Activated T-cell treated with anti-CD3 and anti-CD28 coated beads, Interleukin-2, amount 50 U/mL, for 4 hours (primary cell): ENCODE data around the gene TMC8. TPM values are rescaled to one million over a fixed set of nuclear protein-coding genes. Genes with fewer than 3 reads are reported as not detected.

Experiments used
- ATAC-seq, 2 donors: fragments of 200-7000 bp; cut with Tn5 transposase; one replicate each; pipeline ENCODE4 v1.10.0; 2021
- DNase-seq: peaks from one replicate; pipeline ENCODE4 v3.0.0-alpha.2; 2020
- H3K27me3 Mint-ChIP-seq: one replicate; pipeline ENCODE4 v1.8.0; 2021; ENCODE audit warnings: low read depth, mixed read lengths
- H3K36me3 Mint-ChIP-seq: one replicate; pipeline ENCODE4 v1.8.0; 2022; ENCODE audit warnings: mixed read lengths; ENCODE audit not compliant: insufficient read depth
- H3K4me1 Mint-ChIP-seq: one replicate; pipeline ENCODE4 v1.8.0; 2021; ENCODE audit warnings: low read depth, mixed read lengths
- H3K4me3 Mint-ChIP-seq: one replicate; pipeline ENCODE4 v1.8.0; 2021; ENCODE audit warnings: mild to moderate bottlenecking, moderate library complexity, mixed read lengths
- H3K9me3 Mint-ChIP-seq: one replicate; pipeline ENCODE4 v1.8.0; 2021; ENCODE audit warnings: mixed read lengths
- total RNA-seq, 3 donors: library from RNA; stranded (reverse); gene quantifications; one replicate each; pipeline ENCODE4 v1.2.1, GENCODE V29; 2021

The TMC8 gene
- total RNA-seq, 3 donors from 2014 or later = 46.9 to 69.4 (median 61.7) TPM

- DNase-seq = peak; percentile 76
- H3K4me3 Mint-ChIP-seq = no peak overlapping the region
- H3K36me3 Mint-ChIP-seq = peaks cover 14% of the 10 kb centered on the region
- H3K9me3 Mint-ChIP-seq = no peaks in the 10 kb centered on the region
- H3K27me3 Mint-ChIP-seq = no peaks in the 10 kb centered on the region
- peaks cover 48% of the 10 kb centered on the region for H3K4me1 Mint-ChIP-seq
- peak; percentile 82 to 89 for ATAC-seq
These were observed 46.0 kb downstream of the TMC8 start for GRCh38 chr17:78176548-78177025.

GRCh38 chr17:78179372-78179771 is 48.8 kb downstream of the TMC8 start:
- no peak overlapping the region for H3K4me3 Mint-ChIP-seq
- H3K36me3 Mint-ChIP-seq = no peaks in the 10 kb centered on the region
- no peaks in the 10 kb centered on the region for H3K27me3 Mint-ChIP-seq
- ATAC-seq = no peak
- no peaks in the 10 kb centered on the region for H3K9me3 Mint-ChIP-seq
- H3K4me1 Mint-ChIP-seq = peaks cover 21% of the 10 kb centered on the region
- no peak for DNase-seq

GRCh38 chr17:78180083-78180482 is 49.5 kb downstream of the TMC8 start:
- no peaks in the 10 kb centered on the region for H3K36me3 Mint-ChIP-seq
- H3K4me3 Mint-ChIP-seq = peak overlapping the region; percentile 1
- peaks cover 21% of the 10 kb centered on the region for H3K4me1 Mint-ChIP-seq
- DNase-seq (no peak), ATAC-seq (no peak)
- no peaks in the 10 kb centered on the region for H3K9me3 Mint-ChIP-seq
- H3K27me3 Mint-ChIP-seq = no peaks in the 10 kb centered on the region

- Mint-ChIP-seq H3K9me3 (no peaks in the 10 kb centered on the region), H3K4me1 (peaks cover 18% of the 10 kb centered on the region), H3K27me3 (no peaks in the 10 kb centered on the region), H3K36me3 (no peaks in the 10 kb centered on the region), H3K4me3 (peak overlapping the region; percentile 1)
- no peak for DNase-seq
- ATAC-seq = no peak
These were observed 49.9 kb downstream of the TMC8 start for GRCh38 chr17:78180508-78180907.

GRCh38 chr17:78182504-78182903 is 51.9 kb downstream of the TMC8 start:
- Mint-ChIP-seq H3K27me3 (no peaks in the 10 kb centered on the region), H3K4me3 (no peak overlapping the region), H3K36me3 (no peaks in the 10 kb centered on the region), H3K4me1 (peaks cover 14% of the 10 kb centered on the region), H3K9me3 (no peaks in the 10 kb centered on the region)
- no peak for ATAC-seq
- no peak for DNase-seq

- H3K27me3 Mint-ChIP-seq = no peaks in the 10 kb centered on the region
- H3K4me1 Mint-ChIP-seq = peaks cover 16% of the 10 kb centered on the region
- DNase-seq (no peak), ATAC-seq (no peak)
- no peak overlapping the region for H3K4me3 Mint-ChIP-seq
- H3K36me3 Mint-ChIP-seq = no peaks in the 10 kb centered on the region
- H3K9me3 Mint-ChIP-seq = no peaks in the 10 kb centered on the region
These were observed 53.3 kb downstream of the TMC8 start for GRCh38 chr17:78183916-78184315.

- Mint-ChIP-seq H3K4me3 (no peak overlapping the region), H3K36me3 (no peaks in the 10 kb centered on the region), H3K4me1 (peaks cover 16% of the 10 kb centered on the region), H3K9me3 (no peaks in the 10 kb centered on the region), H3K27me3 (no peaks in the 10 kb centered on the region)
- ATAC-seq (no peak), DNase-seq (no peak)
These were observed 53.8 kb downstream of the TMC8 start for GRCh38 chr17:78184351-78184750.

- H3K4me1 Mint-ChIP-seq = peaks cover 16% of the 10 kb centered on the region
- no peak for ATAC-seq
- H3K9me3 Mint-ChIP-seq = no peaks in the 10 kb centered on the region
- H3K36me3 Mint-ChIP-seq = no peaks in the 10 kb centered on the region
- H3K4me3 Mint-ChIP-seq = no peak overlapping the region
- DNase-seq = no peak
- H3K27me3 Mint-ChIP-seq = no peaks in the 10 kb centered on the region
These were observed 54.3 kb downstream of the TMC8 start for GRCh38 chr17:78184868-78185267.

GRCh38 chr17:78185981-78186691 is 55.6 kb downstream of the TMC8 start:
- no peaks in the 10 kb centered on the region for H3K36me3 Mint-ChIP-seq
- no peak for ATAC-seq
- H3K4me1 Mint-ChIP-seq = peaks cover 9% of the 10 kb centered on the region
- no peak for DNase-seq
- peak overlapping the region; percentile 70 for H3K4me3 Mint-ChIP-seq
- H3K9me3 Mint-ChIP-seq = no peaks in the 10 kb centered on the region
- no peaks in the 10 kb centered on the region for H3K27me3 Mint-ChIP-seq

- no peaks in the 10 kb centered on the region for H3K27me3 Mint-ChIP-seq
- DNase-seq = peak; percentile 62
- no peaks in the 10 kb centered on the region for H3K36me3 Mint-ChIP-seq
- peaks cover 9% of the 10 kb centered on the region for H3K4me1 Mint-ChIP-seq
- no peaks in the 10 kb centered on the region for H3K9me3 Mint-ChIP-seq
- H3K4me3 Mint-ChIP-seq = peak within 1 kb of the TSS; percentile 84
- peak; percentile 97 for ATAC-seq
These were observed 56.4 kb downstream of the TMC8 start, which contains the start of the genes AFMID and TK1 for GRCh38 chr17:78186692-78187595. AFMID (plus strand) TSS chr17:78187362; CDS start chr17:78187371, 9 bp downstream. TK1 (minus strand) TSS chr17:78187052; CDS start chr17:78186994, 58 bp downstream.

Other genes with a start within 250 kb of the TMC8 start
- 10 to 100 TPM; 19.6 to 25.0 (median 20.4) TPM for gene TNRC6C, start 172.1 kb upstream of the TMC8 start, total RNA-seq
- 10 to 100 TPM; 79.1 to 87.1 (median 81.5) TPM for gene TMC6, start 2.0 kb upstream of the TMC8 start, total RNA-seq
- not detected for gene C17orf99, start 15.6 kb downstream of the TMC8 start, total RNA-seq
- 100 to 1,000 TPM; 192 to 224 (median 196) TPM for gene SYNGR2, start 37.8 kb downstream of the TMC8 start, total RNA-seq
- 10 to 100 TPM; 23.0 to 30.3 (median 26.8) TPM for gene TK1, start 56.3 kb downstream of the TMC8 start, total RNA-seq
- 10 to 100 TPM; 15.8 to 16.9 (median 16.1) TPM for gene AFMID, start 56.6 kb downstream of the TMC8 start, total RNA-seq
- gene BIRC5, start 83.5 kb downstream of the TMC8 start, total RNA-seq = 1 to 10 TPM; 5.4 to 10.0 (median 8.5) TPM
- gene TMEM235, start 100.9 kb downstream of the TMC8 start, total RNA-seq = not detected
- 100 to 1,000 TPM; 118 to 143 (median 136) TPM for gene SOCS3, start 229.3 kb downstream of the TMC8 start, total RNA-seq
- gene PGS1, start 247.9 kb downstream of the TMC8 start, total RNA-seq = 10 to 100 TPM; 47.4 to 51.7 (median 47.5) TPM